ENCODE measurements around the gene NAV3.

Gene NAV3

GRCh38 chr12:78176643-78177042, 345.9 kb downstream of the NAV3 start:
- in situ Hi-C loops (cut with HindIII; ENCODE audit: low sequenced_read_pairs): no loop called here

GRCh38 chr12:78177298-78177697, 346.6 kb downstream of the NAV3 start:
- in situ Hi-C loops (cut with HindIII; ENCODE audit: low sequenced_read_pairs): no loop called here

GRCh38 chr12:78179346-78179745, 348.7 kb downstream of the NAV3 start:
- in situ Hi-C loops (cut with HindIII; ENCODE audit: low sequenced_read_pairs): no loop called here

DNA sequence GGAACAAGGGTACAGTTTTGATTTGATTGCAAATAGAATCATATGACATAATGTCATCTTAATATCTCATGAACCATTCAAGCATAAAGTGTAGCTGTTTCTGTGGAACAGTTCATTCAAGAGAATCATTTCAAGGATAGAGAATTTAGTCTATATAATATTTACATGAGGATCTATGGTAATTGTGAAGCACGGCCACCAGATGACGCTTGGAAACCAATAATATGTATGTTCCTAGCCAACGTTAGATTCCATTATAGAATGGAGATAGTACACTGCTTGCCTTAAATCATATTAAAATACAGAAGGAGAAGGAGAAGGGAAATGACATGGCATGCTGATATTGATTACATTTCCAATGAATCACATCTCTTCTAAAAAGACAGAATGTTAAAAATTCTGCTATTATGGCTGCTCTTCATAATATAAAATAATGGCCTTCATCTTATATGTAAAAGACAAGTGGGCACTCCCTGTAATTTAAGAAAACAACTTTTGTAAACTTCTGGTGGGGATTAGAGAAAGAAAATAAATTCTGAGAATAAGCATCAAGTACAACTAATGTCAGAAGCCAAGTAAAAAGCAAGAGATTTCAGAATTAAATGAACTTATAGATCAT, 351.0 kb downstream of the NAV3 start:
- in situ Hi-C loops (cut with HindIII; ENCODE audit: low sequenced_read_pairs): no loop called here

GRCh38 chr12:78183824-78184223, 353.1 kb downstream of the NAV3 start:
- in situ Hi-C loops (cut with HindIII; ENCODE audit: low sequenced_read_pairs): no loop called here

DNA sequence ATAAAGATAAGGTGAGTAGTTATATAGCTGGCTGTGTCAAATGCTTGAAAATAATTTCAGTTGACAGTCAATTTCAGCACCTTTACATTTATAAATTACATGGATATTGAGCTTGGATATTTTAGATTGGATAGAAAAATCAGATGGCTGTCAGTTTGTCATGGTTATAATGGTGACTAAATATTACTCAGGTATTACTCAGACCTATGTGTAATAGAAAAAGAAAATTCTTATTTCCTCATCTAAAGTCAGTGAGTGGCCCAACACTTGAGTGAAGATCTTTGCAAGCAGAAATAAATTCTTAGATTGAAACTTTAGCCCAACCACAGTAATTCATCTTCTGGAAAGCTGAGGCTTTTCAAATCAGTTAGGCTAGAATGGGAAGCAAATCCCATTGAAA, 354.4 kb downstream of the NAV3 start:
- in situ Hi-C loops (cut with HindIII; ENCODE audit: low sequenced_read_pairs): no loop called here

DNA sequence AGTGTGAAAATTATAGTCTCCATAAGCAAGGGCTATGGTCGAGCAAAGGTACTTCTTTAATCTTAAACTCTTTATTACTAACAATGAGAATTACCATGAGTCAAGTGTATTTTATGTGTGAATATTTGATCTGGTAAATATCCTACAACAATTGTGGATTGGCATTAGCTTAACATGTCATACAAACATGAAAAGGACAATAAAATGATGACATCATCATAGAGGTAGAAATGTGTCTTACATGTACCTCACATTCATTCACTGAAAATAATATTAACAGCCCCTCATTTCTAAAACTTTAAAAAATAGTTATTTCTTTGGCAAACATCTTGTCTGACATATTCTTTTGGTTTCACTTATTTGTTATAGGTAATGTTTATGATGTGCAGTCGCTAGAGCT, 355.0 kb downstream of the NAV3 start:
- in situ Hi-C loops (cut with HindIII; ENCODE audit: low sequenced_read_pairs): no loop called here

DNA sequence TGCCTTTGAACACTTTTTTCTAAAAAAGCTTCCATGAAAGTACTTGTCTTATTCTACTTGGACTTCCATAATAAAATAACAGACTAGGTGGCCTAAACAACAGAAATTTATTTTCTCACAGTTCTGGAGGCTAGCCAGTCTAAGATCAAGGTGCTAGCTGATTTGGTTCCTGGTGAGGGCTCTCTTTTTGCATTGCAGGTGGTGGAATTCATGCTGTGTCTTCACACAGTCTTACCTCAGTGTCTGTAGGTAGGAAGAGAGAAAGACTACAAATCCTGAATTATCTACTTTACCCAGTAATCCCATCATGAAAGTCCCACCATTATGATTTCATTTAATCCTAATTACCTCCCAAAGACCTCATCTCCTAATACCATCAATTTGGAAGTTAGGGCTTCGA, 356.0 kb downstream of the NAV3 start:
- in situ Hi-C loops (cut with HindIII; ENCODE audit: low sequenced_read_pairs): no loop called here

GRCh38 chr12:78187741-78188140, 357.0 kb downstream of the NAV3 start:
- in situ Hi-C loops (cut with HindIII; ENCODE audit: low sequenced_read_pairs): no loop called here

- in situ Hi-C loops (cut with HindIII; ENCODE audit: low sequenced_read_pairs): no loop called here
These were observed 359.0 kb downstream of the NAV3 start for GRCh38 chr12:78189656-78190055.

GRCh38 chr12:78191611-78192010, 360.9 kb downstream of the NAV3 start:
- in situ Hi-C loops (cut with HindIII; ENCODE audit: low sequenced_read_pairs): no loop called here

- in situ Hi-C loops (cut with HindIII; ENCODE audit: low sequenced_read_pairs): no loop called here
These were observed 362.3 kb downstream of the NAV3 start for GRCh38 chr12:78192979-78193378.

DNA sequence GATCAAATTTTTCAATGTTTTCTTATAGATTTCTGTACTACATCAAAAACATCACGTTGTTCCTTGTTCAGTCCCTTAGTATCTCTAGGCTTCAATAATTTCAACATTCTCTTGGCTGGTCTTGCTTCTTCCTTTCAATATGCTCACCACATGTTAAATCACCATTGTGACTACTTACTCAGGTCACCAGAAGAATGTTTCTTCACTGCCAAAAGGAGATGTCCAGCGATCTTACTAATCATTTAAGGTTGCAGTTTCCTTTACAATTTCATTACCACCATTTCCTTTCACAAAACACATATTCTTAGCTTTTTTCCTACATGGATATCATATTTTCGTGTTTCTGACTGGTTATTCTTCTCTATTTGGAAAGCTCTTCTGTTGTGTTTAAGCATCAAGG, 363.8 kb downstream of the NAV3 start:
- in situ Hi-C loops (cut with HindIII; ENCODE audit: low sequenced_read_pairs): no loop called here

GRCh38 chr12:78198896-78199295, 368.2 kb downstream of the NAV3 start:
- in situ Hi-C loops (cut with HindIII; ENCODE audit: low sequenced_read_pairs): no loop called here

DNA sequence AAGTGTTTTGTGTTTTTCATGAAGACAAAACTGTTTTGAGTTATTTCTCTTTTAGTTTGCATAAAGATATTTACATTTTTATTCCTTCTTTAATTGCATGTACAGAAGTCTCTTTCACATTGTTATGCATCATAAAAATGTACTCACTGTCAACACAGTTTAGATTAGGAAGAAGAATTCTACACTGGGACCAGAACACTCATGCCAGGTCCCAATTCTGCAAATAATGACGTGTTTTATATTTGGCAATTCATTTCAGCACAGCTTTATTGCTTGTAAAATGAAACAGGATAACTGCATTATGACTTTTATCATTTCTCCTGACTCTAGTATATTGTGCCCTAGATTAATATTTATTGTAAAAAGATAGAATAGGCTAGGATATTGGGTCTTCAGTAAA, 369.2 kb downstream of the NAV3 start:
- in situ Hi-C loops (cut with HindIII; ENCODE audit: low sequenced_read_pairs): no loop called here

GRCh38 chr12:78204926-78205325, 374.2 kb downstream of the NAV3 start:
- in situ Hi-C loops (cut with HindIII; ENCODE audit: low sequenced_read_pairs): no loop called here

DNA sequence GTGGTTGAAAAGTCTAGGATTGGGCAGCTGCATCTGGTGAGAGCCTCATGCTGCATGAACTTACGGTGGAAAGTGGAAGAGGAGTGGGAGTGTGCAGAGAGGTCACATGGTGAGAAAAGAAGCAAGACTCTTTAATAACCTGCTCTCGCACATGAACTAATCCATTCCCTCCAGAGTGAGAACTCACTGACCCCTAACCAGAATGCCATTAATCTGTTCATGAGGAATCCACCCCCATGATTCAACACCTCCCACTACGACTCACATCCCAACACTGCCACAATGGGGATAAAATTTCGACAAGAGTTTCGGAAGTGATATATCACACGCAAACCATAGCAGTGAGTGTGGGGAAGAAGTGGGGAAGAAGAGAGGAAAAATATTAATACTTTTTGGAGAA, 377.4 kb downstream of the NAV3 start:
- in situ Hi-C loops (cut with HindIII; ENCODE audit: low sequenced_read_pairs): no loop called here

DNA sequence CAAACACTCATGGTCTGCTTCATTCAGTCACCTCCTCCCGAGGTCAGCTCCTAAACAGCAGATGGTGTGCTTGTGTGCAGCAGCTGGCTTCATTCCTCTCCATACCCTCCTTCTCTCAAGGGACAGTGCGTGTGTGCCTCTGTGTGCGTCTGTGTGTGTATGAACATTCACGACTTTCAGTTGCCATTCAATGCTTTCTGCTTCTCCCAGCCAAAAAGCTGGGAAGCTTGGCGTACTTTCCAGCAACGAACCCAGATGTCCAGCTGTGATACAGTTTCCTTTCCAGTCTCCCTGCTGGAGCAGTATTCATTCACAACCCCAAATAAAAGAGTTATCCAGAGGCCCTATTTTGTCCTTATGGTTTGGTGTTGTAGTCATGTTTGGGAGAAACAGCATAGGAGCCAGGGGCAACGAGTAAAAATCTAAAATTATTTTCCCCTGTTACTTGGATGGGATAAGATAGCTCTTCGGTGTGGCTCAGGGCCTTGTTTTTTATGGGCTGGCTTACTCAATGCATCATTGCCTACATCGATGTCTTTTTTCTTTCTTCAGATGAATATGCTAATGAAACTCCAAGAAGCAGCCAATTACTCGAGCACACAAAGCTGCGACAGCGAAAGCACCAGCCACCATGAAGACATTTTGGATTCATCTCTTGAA, 379.3 kb downstream of the NAV3 start:
- in situ Hi-C loops (cut with HindIII; ENCODE audit: low sequenced_read_pairs): no loop called here

GRCh38 chr12:78210506-78210860, 379.8 kb downstream of the NAV3 start:
- in situ Hi-C loops (cut with HindIII; ENCODE audit: low sequenced_read_pairs): no loop called here

- in situ Hi-C loops (cut with HindIII; ENCODE audit: low sequenced_read_pairs): no loop called here
These were observed 380.2 kb downstream of the NAV3 start for GRCh38 chr12:78210894-78211302.

- in situ Hi-C loops (cut with HindIII; ENCODE audit: low sequenced_read_pairs): no loop called here
These were observed 390.1 kb downstream of the NAV3 start for GRCh38 chr12:78220811-78221210.

- in situ Hi-C loops (cut with HindIII; ENCODE audit: low sequenced_read_pairs): no loop called here
These were observed 393.5 kb downstream of the NAV3 start for GRCh38 chr12:78224154-78224553.

DNA sequence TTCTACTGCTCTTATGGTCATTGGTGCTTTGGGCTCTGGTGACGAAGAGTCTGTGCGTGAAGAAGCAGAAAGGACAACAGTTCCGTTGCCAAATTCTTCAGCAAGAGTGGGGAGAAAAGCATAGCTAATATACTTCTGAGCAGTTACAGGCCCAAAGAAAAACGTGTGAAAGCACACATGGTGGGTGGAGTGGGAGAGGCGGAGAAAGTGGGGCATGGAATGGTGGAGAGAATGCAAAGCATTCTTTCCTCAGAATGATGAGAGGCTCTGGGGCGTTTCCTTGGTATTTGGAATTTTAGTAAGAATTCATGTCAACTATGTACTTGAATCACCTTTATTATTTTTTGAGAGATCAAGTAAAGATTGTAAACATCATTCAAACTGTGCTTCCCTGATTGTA, 396.1 kb downstream of the NAV3 start:
- in situ Hi-C loops (cut with HindIII; ENCODE audit: low sequenced_read_pairs): no loop called here
